HEK293 (cell line): ENCODE results near the gene SPECC1.

ENCODE experiments used
- CTCF ChIA-PET: fragments of 350-600 bp; formaldehyde crosslinking; extraction: SDS; loops from one replicate; lab custom pipeline; 2021; ENCODE audit warnings: antibody characterized with exemption; lab: Yijun Ruan, JAX
- POLR2A ChIA-PET: fragments of 300-600 bp; formaldehyde crosslinking; extraction: SDS; loops from one replicate; lab custom pipeline; 2020; ENCODE audit warnings: antibody characterized with exemption, inconsistent platforms; lab: Yijun Ruan, JAX
- H3K27ac ChIP-seq: fragments of 200-500 bp; sonication (Bioruptor generic); 2 replicates; pipeline ENCODE4 v1.5.1; 2014; ENCODE audit warnings: low read depth, low read length, control low read depth, inconsistent platforms; ENCODE audit errors: extremely low read depth
- H3K36me3 ChIP-seq, 2 experiments: fragments of 200-500 bp in 1 of 2; sonication (Bioruptor generic) in 1 of 2; 1 replicate in 1 of 2; 2 replicates in 1 of 2; pipeline ENCODE4 v1.5.1; 2014 to 2017; ENCODE audit warnings: inconsistent platforms in 2 of 2, low read length in 2 of 2; ENCODE audit not compliant: control insufficient read depth in 2 of 2, insufficient read depth in 1 of 2
- H3K4me1 ChIP-seq: fragments of 200-500 bp; sonication (Bioruptor generic); 2 replicates; pipeline ENCODE4 v1.5.1; 2014; ENCODE audit warnings: mild to moderate bottlenecking, low read length, inconsistent platforms; ENCODE audit not compliant: control insufficient read depth, insufficient read depth
- H3K4me3 ChIP-seq: 2 replicates; pipeline ENCODE4 v1.5.1; 2011; ENCODE audit warnings: low read depth, mild to moderate bottlenecking, control low read depth, low read length, moderate library complexity
- H3K9me3 ChIP-seq: fragments of 200-500 bp; sonication (Bioruptor generic); 2 replicates; pipeline ENCODE4 v1.5.1; 2014; ENCODE audit warnings: low read depth, low read length, inconsistent platforms; ENCODE audit not compliant: control insufficient read depth, insufficient read depth
- OSR2 ChIP-seq: fragments of 450-650 bp; formaldehyde crosslinking; IDR thresholded peaks from 2 replicates; pipeline ENCODE4 v1.5.1; 2016; ENCODE audit warnings: missing biosample characterization, missing genetic modification characterization
- PRDM6 ChIP-seq: fragments of 450-650 bp; formaldehyde crosslinking; IDR thresholded peaks from 2 replicates; pipeline ENCODE4 v1.5.1; 2017; ENCODE audit warnings: missing biosample characterization, missing genetic modification characterization
- ZBTB17 ChIP-seq: fragments of 450-650 bp; formaldehyde crosslinking; IDR thresholded peaks from 2 replicates; pipeline ENCODE4 v1.5.1; 2016; ENCODE audit warnings: missing biosample characterization, missing genetic modification characterization
- ZBTB20 ChIP-seq: fragments of 450-650 bp; formaldehyde crosslinking; IDR thresholded peaks from 2 replicates; pipeline ENCODE4 v1.5.1; 2016; ENCODE audit warnings: missing biosample characterization, missing genetic modification characterization
- ZNF174 ChIP-seq: fragments of 450-650 bp; formaldehyde crosslinking; IDR thresholded peaks from 2 replicates; pipeline ENCODE4 v1.5.0; 2017; ENCODE audit warnings: missing biosample characterization, mild to moderate bottlenecking, missing genetic modification characterization
- ZNF433 ChIP-seq: fragments of 450-650 bp; formaldehyde crosslinking; IDR thresholded peaks from 2 replicates; pipeline ENCODE4 v1.5.1; 2016; ENCODE audit warnings: missing biosample characterization, missing genetic modification characterization, low read depth
- ZNF514 ChIP-seq: fragments of 450-650 bp; formaldehyde crosslinking; IDR thresholded peaks from 2 replicates; pipeline ENCODE4 v1.5.1; 2016; ENCODE audit warnings: missing biosample characterization, missing genetic modification characterization
- ZNF623 ChIP-seq: fragments of 450-650 bp; formaldehyde crosslinking; IDR thresholded peaks from 2 replicates; pipeline ENCODE4 v1.5.1; 2016; ENCODE audit warnings: missing biosample characterization, missing genetic modification characterization
- ZNF792 ChIP-seq: fragments of 450-650 bp; formaldehyde crosslinking; IDR thresholded peaks from 2 replicates; pipeline ENCODE4 v1.5.1; 2016; ENCODE audit warnings: missing biosample characterization, missing genetic modification characterization
- TF ChIP-seq, protein P1 (sequence below): fragments of 450-650 bp; formaldehyde crosslinking; IDR thresholded peaks from 2 replicates; pipeline ENCODE4 v1.5.1; 2016; ENCODE audit warnings: missing biosample characterization, missing genetic modification characterization
- TF ChIP-seq, protein P2 (sequence below): fragments of 450-650 bp; formaldehyde crosslinking; IDR thresholded peaks from 2 replicates; pipeline ENCODE4 v1.5.1; 2017; ENCODE audit warnings: missing biosample characterization, missing genetic modification characterization

Gene SPECC1

DNA sequence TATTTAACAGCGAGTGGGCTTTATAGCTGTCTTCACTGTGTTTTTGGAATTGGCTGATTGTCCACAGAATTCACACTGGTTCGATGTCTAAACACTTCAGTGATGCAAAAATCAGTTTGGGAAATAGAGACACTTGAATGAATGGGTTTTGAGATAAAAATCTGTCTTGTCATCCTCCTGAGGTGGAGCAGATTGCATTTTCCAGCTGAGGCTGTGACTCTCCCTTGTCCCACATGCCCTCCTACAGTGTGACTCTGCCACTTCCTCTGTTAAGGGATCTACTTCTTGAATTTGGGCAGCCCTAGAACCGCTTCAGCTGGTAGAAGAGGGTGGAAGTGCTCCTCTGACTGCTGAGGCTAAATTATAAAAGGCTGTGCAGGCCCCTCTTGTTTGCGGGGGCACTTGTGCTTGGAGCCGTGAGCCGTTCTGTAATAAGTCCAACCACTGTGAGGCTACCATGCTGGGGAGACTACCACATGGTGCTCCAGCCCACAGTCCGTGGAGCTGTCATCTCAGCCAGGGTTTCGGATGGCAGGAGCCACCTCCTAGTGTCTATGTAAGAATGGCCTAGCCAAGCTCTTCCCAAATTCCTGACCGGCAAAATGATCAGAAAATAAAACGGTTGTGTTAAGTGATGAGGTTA lies 175.9 kb downstream of the SPECC1 start (continued):
- TF ChIP-seq ZNF623 (tag by site-specific recombination) (no peak), ZBTB17 (tag by site-specific recombination) (no peak)
- TF ChIP-seq, all 188 proteins: peak for 0

DNA sequence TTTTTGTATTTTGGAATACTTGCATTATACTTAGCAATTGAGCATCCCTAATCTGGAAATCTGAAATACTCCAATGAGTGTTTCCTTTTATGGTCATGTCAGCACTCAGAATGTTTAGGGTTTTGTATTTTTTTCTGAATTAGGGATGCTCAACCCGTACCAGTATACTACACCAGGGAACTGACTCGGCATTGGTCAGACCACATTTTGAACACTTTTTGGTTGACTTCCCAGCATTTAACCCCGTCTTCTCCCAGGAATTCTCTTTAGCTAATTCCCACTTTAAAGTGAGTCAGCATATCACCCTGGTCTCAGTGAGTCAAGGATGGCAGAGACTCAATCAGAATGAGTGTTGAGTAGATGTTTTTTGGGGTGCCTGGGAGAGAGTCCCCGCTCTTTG lies 177.9 kb downstream of the SPECC1 start:
- CTCF ChIA-PET, result interaction anchor here (0.6 to 0.8 kb wide), 2 partner anchors 40 to 55 kb away, joined by 3 to 4 read pairs; no protein-coding TSS in a partner anchor
- POLR2A ChIA-PET, result no interaction called here

DNA sequence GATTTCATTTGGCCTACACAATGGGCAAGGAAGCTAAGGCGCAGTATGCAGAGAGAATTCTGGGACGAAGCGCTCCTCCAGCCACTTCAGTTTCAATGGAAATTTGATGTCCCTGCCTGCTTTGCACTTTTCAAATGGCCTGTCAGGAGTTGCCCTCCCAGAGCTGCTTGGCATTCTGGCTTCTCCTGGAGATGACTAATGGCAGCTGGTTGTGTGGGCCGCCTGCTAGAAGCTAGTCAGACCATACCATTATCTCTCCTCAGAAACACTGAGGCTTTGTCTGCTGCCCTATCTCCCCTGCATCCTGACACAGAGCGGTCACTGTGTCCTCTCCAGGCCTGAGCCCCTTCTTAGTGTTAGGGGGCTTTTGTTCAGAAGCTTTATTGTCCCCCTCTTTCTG lies 180.1 kb downstream of the SPECC1 start:
- CTCF ChIA-PET, result interaction anchor here (0.9 to 1.3 kb wide), 2 partner anchors 25 to 37 kb away, joined by 4 to 5 read pairs; no protein-coding TSS in a partner anchor
- no peak overlapping the region for H3K4me3 ChIP-seq
- TF ChIP-seq, protein P1, sequence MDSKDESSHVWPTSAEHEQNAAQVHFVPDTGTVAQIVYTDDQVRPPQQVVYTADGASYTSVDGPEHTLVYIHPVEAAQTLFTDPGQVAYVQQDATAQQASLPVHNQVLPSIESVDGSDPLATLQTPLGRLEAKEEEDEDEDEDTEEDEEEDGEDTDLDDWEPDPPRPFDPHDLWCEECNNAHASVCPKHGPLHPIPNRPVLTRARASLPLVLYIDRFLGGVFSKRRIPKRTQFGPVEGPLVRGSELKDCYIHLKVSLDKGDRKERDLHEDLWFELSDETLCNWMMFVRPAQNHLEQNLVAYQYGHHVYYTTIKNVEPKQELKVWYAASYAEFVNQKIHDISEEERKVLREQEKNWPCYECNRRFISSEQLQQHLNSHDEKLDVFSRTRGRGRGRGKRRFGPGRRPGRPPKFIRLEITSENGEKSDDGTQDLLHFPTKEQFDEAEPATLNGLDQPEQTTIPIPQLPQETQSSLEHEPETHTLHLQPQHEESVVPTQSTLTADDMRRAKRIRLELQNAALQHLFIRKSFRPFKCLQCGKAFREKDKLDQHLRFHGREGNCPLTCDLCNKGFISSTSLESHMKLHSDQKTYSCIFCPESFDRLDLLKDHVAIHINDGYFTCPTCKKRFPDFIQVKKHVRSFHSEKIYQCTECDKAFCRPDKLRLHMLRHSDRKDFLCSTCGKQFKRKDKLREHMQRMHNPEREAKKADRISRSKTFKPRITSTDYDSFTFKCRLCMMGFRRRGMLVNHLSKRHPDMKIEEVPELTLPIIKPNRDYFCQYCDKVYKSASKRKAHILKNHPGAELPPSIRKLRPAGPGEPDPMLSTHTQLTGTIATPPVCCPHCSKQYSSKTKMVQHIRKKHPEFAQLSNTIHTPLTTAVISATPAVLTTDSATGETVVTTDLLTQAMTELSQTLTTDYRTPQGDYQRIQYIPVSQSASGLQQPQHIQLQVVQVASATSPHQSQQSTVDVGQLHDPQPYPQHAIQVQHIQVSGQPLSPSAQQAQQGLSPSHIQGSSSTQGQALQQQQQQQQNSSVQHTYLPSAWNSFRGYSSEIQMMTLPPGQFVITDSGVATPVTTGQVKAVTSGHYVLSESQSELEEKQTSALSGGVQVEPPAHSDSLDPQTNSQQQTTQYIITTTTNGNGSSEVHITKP (tag by site-specific recombination), result peak; percentile 86
- no peak for TF ChIP-seq ZNF433 (tag by site-specific recombination)
- TF ChIP-seq ZNF792, result no peak
- TF ChIP-seq, all 188 proteins: peak for 1
- POLR2A ChIA-PET, result no interaction called here
- H3K4me1 ChIP-seq, result peaks cover 13% of the 10 kb centered on the region
- H3K27ac ChIP-seq, result no peak overlapping the region
- H3K9me3 ChIP-seq, result no peaks in the 10 kb centered on the region
- H3K36me3 ChIP-seq, result no peaks in the 10 kb centered on the region

More for the DNA sequence above, 177.9 kb downstream of the SPECC1 start:
- Histone ChIP-seq H3K4me1 (peaks cover 13% of the 10 kb centered on the region), H3K9me3 (no peaks in the 10 kb centered on the region), H3K4me3 (no peak overlapping the region), H3K36me3 (no peaks in the 10 kb centered on the region), H3K27ac (no peak overlapping the region)
- TF ChIP-seq ZNF174 (tag by site-specific recombination), result no peak
- peak; percentile 5; the same call in 1 of the 2 replicates for TF ChIP-seq ZBTB20 (tag by site-specific recombination)

DNA sequence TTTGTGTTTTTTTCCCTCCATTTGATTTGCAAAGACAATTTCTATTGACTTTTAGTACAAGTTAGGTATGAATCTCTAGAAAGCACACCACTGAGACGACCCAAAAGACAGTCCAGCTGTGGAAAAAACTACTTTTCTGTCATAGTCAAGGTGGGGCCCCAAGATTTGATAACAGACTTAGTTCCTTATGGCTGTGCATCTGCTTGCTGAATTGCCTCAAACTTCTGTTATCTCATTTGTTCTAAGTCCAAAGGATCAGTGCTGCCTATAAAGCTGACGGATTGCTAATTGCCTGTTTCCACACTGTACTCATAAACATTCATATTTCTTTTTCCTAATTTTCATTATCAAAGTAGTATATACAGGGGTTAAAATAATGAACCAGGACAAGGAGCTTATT lies 180.8 kb downstream of the SPECC1 start:
- H3K27ac ChIP-seq, result no peak overlapping the region
- H3K4me3 ChIP-seq, result no peak overlapping the region
- ChIA-PET CTCF (interaction anchor here (0.5 to 1.3 kb wide), 2 partner anchors 18 to 25 kb away, joined by 3 to 5 read pairs; no protein-coding TSS in a partner anchor), POLR2A (no interaction called here)
- no peaks in the 10 kb centered on the region for H3K9me3 ChIP-seq
- TF ChIP-seq OSR2 (tag by site-specific recombination), result no peak
- TF ChIP-seq ZNF514 (tag by site-specific recombination), result no peak
- TF ChIP-seq, protein P2, sequence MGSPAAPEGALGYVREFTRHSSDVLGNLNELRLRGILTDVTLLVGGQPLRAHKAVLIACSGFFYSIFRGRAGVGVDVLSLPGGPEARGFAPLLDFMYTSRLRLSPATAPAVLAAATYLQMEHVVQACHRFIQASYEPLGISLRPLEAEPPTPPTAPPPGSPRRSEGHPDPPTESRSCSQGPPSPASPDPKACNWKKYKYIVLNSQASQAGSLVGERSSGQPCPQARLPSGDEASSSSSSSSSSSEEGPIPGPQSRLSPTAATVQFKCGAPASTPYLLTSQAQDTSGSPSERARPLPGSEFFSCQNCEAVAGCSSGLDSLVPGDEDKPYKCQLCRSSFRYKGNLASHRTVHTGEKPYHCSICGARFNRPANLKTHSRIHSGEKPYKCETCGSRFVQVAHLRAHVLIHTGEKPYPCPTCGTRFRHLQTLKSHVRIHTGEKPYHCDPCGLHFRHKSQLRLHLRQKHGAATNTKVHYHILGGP, result no peak
- 0 out of 2 replicates have a peak, but pooled peaks have one; percentile 30 for TF ChIP-seq PRDM6
- H3K4me1 ChIP-seq, result peaks cover 13% of the 10 kb centered on the region
- H3K36me3 ChIP-seq, result no peaks in the 10 kb centered on the region
